A172 (cell line): ENCODE measurements around the gene HSPA6. TPM values are rescaled to one million over a fixed set of nuclear protein-coding genes. Genes with fewer than 3 reads are reported as not detected.
"Not testable (repeated sequence)": the region's sequence is repeated elsewhere in the genome, so short reads cannot be mapped to it uniquely, and the experiment has no call there.

Experiments used
- DNase-seq: peaks from one replicate; pipeline ENCODE4 v3.0.0-alpha.2; 2015; ENCODE audit warnings: low spot score
- total RNA-seq: library from RNA; depleted of rRNA; stranded (reverse); fragments of >200 nt; shearing (Covaris generic); gene quantifications from 2 replicates; pipeline ENCODE4 v1.2.3, GENCODE V29; 2014; rRNA removed

Gene HSPA6
- 1.2 and 1.7 TPM in 2 replicates for total RNA-seq

DNA sequence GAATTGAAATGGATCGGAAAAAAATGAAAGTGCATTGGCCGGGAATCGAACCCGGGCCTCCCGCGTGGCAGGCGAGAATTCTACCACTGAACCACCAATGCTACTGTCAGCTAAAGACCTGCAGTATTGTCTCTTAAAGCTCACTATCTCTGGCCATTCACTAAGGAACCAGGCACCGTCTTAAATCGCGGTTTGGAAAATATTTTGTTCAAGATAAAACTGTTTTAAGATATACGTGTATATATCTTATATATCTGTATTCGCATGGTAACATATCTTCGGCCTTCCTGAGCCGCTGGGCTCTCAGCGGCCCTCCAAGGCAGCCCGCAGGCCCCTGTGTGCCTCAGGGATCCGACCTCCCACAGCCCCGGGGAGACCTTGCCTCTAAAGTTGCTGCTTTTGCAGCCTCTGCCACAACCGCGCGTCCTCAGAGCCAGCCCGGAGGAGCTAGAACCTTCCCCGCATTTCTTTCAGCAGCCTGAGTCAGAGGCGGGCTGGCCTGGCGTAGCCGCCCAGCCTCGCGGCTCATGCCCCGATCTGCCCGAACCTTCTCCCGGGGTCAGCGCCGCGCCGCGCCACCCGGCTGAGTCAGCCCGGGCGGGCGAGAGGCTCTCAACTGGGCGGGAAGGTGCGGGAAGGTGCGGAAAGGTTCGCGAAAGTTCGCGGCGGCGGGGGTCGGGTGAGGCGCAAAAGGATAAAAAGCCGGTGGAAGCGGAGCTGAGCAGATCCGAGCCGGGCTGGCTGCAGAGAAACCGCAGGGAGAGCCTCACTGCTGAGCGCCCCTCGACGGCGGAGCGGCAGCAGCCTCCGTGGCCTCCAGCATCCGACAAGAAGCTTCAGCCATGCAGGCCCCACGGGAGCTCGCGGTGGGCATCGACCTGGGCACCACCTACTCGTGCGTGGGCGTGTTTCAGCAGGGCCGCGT is at the start of gene HSPA6:
TSS of gene HSPA6 (plus strand) at position 724 of the 925 bp plus-strand sequence. CDS start at position 843, 119 bp downstream.
- peak; percentile 82 for DNase-seq

DNA sequence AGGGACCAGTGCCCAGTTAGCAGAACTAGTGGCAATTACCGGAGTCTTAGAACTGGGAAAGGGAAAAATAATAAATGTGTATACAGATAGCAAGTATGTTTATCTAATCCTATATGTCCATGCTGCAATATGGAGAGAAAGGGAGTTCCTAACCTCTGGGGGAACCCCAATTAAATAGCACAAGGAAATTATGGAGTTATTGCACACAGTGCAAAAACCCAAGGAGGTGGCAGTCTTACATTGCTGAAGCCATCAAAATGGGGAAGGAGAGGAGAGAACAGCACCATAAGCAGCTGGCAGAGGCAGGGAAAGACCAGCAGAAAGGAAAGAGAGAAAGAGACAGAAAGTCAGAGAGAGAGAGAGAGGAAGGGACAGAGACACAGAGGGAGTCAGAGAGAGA is 46.6 kb upstream of the HSPA6 start:
- not testable (repeated sequence) for DNase-seq

DNA sequence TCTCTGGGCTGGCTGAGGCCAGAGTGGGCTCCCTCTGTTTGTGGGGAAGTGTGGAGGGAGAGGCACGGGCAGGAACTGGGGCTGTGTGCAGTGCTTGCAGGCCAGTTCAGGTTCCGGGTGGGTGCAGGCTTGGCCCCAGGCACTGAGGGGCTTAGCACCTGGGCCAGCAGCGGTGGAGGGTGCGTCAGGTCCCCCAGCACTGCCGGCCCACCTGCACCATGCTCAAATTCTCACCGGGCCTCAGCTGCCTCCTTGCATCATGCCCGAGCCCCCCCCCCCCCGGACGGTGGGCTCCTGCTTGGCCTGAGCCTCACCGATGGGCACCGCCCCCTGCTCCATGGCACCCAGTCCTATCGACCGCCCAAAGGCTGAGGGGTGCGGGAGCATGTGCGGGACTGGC is 45.4 kb upstream of the HSPA6 start:
- no peak for DNase-seq

DNA sequence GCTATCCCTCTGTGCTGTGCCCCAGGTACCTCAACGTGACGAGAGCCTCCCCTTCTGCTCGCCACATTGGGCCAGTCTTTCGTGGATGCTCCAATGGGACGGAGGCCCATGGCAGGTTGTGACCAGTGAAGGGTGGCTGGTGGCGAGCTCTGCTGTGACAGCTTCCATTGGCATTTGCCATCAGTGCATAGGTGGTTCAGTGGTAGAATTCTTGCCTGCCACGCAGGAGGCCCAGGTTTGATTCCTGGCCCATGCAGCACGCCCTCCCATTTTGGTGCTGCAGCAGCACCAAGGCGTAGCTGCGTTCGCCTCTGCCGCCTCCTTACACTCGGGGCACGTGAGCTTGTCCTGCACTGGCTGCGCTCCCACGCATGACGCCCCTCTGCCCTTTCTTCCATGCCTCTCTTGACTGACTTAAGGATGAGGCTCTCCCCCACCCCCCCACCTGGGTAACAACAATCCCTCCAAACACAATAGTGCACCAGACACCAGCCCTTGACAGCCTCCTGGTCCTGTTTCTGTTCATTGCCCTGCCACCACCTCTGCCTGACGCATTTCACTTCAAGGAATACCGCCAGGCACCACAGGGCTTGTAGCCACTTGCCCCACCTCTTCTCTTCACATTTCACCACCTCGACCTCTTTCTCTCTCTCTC is 43.8 kb upstream of the HSPA6 start:
- DNase-seq, result no peak

DNA sequence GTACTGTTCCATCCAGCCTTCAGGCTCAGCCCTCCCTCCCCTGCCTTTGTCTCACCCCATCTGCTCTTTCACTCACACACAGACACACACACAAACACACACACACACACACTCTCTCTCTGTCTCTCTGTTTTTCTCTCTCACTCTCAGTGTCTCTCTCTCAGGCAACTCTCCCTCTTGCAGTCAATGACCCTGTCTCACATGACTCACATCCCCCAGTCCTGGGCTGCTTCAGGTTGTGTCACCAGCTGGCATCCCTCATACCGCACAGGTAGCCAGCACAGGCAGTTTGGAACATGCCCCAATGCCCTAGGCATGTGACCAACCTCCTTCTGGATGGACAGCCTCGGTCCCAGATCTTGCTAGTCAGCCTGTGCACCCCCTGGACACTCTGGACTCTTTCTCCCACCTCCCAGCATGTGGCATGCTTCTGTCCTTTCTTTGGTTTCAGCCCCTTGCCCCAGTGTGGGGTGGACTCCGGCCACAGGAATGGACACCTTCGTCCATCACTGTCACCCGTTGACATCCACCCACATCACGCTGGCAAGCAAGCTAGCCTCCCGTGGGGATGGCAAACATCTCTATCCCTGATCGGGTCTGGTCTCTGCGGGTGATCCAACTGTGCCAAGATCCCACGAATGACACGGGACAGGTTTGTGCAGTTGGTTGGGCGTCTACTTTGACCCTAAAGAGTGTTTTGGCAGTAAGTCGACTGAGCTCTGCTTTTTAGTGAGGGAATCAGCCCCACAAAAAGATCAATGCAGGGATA is 42.5 kb upstream of the HSPA6 start:
- DNase-seq, result no peak

DNA sequence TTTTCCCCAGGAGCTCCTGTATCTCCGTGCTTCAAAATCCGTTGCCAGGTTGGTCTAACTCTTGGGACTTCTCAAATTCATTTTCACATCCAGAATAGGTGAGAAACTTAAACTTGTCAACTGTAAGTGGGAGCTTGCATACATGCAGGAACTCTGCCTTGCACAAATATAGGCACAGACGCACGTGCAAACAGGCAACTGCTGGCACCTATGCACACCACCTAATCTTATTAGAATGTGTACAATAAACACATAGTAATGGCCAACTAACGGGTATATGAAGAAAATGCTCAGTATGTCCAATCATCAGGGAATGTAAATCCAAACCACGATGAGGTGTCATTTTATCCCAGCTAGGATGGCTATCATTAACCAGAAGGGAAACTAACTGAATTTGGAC is 41.7 kb upstream of the HSPA6 start:
- no peak for DNase-seq

DNA sequence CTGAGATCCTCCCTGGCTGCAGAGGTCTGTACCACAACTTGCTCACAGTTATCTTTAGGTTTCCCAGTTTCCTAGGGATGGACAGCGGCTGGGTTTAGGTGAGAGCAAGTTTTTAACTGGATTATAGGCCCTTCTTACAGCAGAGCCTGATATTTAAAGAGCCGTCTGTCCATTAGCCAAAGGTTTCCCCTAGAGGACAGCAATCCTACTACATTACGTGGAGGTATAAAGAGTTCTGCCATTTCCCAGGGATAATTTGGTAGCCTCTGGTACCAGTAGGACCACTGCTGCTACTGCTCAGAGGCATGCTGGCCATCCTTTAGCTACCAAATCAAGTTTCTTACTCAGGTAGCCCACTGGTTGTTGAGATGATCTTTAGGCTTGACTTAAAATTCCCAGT is 41.0 kb upstream of the HSPA6 start:
- no peak for DNase-seq

DNA sequence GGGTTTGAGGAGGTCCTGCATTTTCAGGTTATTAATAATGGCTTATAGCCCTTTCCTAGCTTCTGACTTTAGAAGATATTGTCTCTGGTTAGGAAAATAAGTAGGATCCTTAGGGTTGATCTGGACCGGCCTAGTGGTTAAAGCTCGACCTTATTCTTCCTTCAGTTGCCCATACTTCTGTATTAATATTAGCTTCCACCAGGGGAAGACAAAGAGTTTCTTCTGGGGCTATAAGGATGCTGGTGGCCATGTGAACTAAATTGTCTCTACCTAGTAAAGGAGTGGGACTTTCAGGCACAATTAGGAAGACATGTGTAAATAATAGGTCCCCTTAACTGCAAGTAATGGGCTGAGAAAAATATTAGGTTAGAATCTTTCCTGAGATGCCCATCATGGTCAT is 39.7 kb upstream of the HSPA6 start:
- DNase-seq, result no peak

DNA sequence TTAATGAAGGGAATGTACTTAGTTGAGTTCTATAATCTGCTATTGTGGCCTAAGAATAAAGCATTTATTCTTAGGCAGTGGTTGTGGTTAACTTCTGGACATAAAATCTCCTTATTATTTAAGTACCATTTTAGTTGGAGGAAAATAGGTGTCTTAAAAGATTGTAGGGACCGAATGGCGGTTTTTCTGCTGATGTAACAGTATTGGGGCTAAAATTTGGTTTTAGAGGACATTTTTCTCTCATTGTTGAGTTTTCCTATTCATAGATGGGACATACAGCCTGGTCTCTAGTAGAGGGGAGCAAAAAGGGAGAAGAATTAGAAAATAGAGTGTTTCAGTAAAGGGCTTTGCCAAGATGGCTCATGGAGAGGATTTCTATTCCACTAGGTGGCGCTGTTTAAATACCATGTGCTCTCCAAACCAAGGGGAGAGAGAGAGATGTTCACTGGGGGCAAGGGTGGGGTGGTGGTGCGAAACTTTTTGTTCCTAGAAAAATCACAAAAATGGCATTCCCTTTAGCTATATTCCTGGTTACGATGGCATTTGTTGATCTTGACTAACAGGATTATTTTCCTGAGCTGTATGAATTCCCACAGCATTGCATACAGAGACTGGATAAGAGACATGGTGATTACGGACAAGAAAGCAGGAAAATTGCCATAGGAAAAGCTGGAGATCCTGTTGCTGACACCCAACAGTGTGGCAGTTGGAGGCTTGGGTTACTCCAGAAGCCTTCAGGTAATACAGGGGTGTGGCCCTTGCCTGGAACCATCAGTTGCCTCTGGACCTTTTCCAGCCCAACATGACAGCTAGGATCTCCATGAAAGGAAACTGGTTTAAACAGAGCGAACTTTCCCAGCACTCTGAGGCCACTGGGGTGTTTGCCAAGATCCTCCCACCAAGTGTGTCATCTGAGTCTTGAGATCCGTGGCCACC is 37.3 kb upstream of the HSPA6 start:
- peak; percentile 81 for DNase-seq

DNA sequence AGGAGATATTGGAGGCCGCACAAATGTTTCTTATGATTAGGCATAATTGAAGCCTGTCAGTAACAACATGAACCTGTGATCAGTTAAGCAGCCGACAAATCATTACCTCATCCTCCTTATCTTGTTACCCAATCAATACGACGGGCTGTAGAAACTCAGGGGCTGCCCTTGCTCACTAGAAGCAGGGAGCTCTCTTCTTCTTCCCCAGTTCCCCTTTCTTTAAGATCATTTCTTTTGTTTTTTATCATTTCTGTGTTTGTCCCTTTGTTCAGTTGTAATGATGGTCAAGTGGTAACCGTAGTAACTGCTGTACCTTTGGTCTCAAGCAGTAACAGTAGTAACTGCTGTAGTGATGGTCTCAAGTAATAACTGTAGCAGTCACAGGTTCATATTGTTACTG is 32.9 kb upstream of the HSPA6 start:
- DNase-seq, result no peak

DNA sequence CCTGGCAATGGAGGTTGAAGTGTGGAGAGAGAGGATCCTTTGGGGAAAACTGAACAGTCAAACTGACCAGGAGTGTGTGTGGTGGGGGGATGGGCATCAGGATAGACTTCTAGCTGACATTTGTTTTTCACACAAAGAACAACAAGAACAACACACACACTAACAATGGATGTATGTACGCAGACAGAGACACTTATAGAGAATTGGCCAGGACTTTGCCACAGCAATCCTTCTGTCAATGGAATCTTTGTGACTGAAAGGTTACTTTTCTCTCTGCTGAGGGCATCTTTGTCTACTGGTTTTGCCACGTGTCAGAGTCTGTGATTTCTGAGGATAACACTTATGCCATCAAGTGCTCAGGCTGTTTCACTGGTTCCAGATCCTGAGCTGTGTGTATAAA is 31.5 kb upstream of the HSPA6 start:
- DNase-seq, result no peak

DNA sequence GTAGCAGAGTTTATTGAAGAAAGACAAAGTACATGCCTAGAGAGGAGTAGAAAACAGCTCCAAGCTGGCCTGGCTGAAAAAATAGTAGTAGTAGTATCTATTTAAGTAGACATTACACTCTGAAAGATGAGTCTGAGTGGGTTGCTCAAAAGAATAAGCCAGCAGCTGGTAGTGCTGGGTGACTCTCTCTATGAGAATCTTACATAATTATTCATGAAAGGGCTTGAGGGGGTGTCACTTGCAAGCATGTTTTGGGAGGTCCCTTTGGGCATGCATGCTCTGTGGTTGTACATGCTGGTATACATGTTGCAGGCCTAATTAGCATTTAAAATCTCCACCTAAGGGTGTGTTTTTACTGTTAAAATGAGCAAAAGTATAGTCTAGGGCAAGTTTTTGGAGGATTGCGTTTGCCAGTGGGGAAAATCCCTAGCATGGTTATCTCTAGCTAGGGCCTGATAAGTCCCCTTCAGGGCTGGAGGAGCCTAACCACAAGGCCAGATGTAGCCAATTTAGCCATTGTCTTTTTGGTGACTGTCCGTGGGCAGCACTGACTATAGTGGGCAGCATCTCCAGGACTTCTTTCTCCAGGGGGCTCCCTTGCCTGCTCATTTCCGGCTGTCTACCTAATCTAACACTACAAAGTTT is 30.1 kb upstream of the HSPA6 start:
- no peak for DNase-seq

DNA sequence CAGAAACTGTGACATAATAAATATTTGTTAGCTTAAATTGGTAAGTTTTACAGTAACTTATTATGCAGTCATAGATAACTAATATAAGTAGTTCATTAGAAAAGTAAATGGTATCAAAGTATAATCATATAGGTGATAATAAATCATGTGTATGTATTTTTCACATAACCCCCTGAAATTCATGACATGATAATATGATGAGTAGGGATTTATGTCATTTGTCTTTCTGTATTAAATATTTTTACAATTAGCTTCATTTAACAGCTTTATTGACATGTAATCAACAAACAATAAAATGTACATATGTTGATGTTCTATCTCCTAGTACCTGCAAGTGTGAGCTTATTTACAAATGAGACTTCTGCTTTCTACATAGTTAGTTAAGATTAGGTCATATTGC is 28.9 kb upstream of the HSPA6 start:
- no peak for DNase-seq

DNA sequence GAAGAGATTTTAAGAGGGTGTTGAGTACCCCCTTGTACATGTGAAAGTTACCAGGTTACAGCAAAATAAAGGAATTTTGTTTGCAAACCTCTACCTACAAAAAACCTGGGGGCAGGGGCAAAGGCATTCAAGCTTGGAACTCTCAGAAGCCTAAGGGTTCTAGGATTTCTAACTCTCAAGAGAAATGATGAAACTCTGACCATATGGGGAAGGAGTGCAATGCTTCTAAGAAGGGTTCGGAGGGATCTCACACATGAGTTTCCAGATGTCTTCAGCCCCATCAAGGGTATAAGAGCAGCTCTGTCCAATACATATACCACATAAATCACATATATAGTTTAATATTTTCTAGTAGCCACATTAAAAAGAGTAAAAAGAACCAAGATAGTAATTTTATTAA is 26.4 kb upstream of the HSPA6 start:
- no peak for DNase-seq

DNA sequence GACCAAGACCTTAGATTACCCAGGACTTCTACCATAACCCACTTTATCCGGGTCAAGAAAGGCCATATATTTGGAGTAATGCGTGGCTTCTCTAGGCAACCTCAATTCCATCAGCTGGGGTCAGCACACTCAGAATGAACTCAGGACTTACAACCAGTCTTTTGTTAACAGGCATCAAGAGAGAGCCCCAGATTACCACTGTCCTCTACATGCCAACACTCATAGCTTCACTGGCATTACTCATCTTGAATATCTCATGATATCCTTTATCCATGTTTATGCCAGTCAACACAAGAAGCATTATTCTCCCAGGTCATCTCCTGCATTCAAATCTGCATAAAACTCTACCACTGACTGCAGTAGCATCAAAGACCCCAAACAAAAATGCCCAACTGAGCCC is 25.7 kb upstream of the HSPA6 start:
- DNase-seq, result no peak

DNA sequence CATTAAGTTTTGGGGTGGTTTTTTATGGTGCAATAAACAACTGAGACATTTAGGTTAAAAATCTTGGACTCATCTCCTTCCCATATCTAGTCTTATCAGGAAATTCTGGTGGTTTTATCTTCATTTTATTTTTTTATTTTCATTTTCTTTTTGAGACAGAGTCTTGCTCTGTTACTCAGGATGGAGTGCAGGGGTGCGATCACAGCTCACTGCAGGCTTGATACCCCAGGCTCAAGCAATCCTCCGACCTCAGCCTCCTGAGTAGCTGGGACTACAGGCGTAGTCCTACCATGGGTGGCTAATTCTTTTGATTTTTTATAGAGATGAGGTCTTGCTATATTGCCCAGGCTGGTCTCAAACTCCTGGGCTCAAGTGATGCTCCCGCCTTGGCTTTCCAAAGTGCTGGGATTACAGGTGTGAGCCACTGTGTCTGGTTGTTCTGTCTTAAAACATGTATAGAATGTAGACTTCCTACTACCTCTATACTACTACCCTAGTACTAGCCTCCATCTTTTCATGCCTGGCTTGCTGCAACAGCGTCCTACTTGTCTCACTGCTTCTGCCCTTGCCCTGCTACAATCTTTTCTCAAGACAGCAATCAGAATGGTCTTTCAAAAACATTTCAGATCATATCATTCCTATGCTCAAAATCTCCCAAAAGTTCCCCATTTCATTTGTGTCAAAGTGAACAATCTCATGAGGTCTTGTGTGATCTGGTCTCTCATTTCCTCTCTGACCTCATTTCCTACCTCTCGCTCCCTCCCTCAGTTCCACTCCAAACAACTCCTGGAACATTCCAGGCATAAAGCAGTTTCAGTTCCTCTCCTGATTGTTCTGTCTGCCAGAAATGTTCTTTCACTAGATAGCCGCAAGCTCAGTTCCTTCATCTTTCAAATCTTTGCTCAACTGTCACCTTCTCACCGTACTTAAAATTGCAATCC is 25.0 kb upstream of the HSPA6 start:
- no peak for DNase-seq

DNA sequence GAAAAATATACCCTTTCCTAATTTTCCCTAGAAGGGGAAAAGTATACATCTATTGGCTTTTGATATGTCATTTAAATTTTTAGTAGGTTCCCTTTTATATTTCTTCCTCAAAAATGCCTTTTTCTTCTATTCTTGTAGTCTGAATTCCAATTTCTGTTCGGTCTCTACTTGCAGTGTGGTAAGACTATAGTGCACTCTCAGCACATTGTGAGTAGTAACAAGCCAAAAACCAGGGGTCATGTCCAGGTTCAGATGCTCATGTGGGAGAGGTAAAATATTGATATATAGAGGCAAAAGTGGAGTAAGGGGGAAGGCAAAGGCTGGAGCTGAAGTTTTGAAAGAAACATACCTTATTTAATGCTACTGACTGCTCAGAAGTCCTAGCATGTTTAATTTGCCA is 23.1 kb upstream of the HSPA6 start:
- DNase-seq, result no peak

DNA sequence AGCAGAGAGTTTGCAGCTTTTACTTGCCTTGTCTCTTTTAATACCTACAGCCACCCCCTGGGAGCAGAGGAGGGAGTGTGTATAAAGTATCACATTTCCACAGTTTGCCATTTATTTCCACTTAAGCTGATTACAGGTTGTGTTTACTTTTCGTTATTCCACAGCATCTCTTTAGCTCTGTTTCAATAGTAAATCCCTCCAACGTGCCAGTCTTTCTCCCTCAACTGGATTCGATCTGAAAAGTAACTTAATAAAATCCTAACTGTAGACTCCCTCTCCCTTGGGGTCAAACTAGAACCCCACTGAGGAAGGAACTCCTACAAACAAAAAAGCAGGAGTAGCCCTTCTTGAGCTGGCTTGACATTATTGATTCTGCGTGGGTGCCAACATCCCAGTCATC is 22.2 kb upstream of the HSPA6 start:
- no peak for DNase-seq

DNA sequence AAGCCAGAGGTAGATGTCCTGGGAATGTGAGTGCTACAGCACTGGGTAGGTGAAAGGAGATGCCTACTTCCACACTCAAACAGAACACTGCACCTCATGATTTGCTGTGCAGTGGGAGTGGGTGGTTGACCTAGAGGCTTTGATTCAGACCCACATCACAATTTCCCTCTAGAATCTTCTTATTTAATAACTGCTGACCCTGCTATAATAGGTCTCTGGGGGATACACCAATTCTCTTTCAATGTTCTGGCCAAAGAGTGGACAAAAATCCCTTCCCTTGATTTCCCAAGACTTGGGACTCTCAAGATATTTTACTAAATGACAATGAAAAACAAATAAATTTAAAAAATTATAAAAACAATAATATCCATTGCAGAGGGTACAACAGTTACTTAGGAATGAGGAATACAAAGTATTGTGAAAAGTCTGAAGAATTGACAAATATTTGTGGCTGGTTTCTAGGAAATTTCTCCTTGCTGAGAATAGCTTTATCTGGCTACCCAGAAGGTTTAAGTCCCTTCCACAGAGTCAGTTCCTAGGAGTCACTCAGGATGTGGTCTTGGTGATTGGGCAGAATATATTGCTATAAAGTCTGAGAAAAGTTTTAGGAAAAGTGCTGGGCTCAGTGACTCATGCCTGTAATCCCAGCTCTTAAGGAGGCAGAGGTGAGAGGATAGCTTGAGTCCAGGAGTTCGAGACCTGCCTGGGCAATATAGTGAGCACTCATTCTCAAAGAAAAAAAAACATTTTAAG is 21.5 kb upstream of the HSPA6 start:
- DNase-seq, result peak; percentile 68
